HG03108 (cell line): ENCODE data around the gene SLC17A5.
"Not testable (repeated sequence)": the region's sequence is repeated elsewhere in the genome, so short reads cannot be mapped to it uniquely, and the experiment has no call there.

Experiments used
- ATAC-seq: cut with Tn5 transposase; IDR thresholded peaks from one replicate; pipeline ENCODE4 v1.9.1; 2021; ENCODE audit warnings: moderate library complexity; ENCODE audit not compliant: unreplicated experiment

Gene SLC17A5

DNA sequence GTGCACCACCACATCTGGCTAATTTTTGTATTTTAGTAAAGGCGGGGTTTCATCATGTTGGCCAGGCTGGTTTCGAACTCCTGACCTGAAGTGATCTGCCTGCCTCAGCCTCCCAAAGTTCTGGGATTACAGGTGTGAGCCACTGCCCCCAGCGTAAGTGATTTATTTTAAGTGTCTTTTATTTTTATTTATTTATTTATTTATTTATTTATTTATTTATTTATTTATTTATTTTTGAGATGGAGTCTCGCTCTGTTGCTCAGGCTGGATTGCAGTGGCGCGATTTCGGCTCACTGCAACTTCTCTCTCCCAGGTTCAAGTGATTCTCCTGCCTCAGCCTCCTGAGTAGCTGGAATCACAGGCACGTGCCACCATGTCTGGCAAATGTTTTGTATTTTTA, 30.3 kb downstream of the SLC17A5 start:
- not testable (repeated sequence) for ATAC-seq

DNA sequence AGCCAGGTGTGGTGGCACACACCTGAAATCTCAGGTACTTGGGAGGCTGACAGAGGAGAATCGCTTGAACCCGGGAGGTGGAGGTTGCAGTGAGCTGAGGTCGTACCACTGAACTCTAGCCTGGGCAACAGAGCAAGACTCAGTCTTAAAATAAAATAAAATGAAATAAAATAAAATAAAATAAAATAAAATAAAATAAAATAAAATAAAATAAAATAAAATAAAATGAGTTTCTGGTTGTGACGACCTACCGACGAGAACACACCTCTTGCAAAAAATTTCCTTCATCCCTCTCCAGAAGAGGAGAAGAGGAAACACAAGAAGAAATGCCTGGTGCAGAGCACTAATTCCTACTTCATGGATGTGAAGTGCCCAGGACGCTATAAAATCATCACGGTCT, 35.7 kb downstream of the SLC17A5 start:
- ATAC-seq = not testable (repeated sequence)

DNA sequence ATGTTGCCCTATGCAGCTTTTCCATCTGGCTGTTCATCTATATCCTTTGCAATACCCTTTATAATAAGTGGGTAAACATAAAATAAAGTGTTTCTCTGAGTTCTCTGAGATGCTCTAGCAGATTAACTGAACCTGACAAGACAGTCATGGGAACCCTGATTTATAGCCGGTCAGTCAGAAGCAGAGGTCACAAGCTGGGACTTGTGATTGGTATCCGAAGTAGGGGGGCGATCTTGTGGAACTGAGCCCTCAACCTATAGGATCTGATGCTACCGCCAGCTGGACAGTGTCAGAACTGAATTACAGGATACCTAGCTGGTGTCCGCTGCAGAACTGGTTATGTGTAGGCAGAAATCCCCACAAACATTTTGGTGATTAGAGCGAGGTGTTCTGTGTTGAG, 39.0 kb downstream of the SLC17A5 start:
- no peak for ATAC-seq

DNA sequence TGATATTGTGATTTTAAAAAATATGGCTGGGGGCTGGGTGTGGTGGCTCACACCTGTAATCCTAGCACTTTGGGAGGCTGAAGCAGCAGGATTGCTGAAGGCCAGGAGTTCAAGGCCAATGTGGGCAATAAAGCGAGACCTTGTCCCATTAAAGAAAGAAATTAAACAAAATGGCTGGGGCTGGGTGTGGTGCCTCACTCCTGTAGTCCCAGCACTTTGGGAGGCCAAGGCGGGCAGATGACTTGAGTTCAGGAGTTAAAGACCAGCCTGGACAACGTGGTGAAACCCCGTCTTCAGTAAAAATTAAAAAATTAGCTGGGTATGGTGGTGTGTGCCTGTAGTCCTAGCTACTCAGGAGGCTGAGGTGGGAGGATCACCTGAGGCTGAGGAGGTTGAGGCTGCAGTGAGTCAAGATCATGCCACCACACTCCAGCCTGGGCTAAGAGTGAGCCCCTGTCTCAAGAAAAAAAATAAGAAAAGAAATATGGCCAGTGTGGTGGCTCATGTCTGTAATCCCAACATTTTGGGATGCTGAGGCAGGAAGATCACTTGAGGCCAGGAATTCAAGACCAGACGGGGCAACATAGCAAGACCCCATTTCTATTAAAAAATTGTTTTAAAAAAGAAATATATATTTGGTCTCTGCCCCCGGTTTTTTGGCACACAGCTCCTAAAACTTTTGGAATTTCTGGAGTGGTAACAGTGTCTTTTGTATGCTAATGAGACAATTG, 39.8 kb downstream of the SLC17A5 start:
- no peak for ATAC-seq

DNA sequence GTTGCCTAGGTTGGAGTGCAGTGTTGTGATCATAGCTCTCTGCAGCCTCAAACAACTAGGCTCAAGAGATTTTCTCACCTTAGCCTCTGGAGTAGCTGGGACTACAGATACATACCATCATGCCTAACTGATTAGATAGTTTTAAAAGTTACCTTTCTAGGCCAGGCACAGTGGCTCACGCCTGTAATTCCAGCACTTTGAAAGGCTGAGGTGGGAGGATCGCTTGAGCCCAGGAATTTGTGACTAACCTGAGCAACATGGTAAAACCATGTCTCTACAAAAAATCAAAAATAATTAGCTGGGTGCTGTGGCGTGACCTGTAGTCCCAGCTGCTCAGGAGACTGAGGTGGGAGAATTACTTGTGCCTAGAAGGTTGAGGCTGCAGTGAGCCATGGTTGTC, 41.2 kb downstream of the SLC17A5 start:
- ATAC-seq = no peak

DNA sequence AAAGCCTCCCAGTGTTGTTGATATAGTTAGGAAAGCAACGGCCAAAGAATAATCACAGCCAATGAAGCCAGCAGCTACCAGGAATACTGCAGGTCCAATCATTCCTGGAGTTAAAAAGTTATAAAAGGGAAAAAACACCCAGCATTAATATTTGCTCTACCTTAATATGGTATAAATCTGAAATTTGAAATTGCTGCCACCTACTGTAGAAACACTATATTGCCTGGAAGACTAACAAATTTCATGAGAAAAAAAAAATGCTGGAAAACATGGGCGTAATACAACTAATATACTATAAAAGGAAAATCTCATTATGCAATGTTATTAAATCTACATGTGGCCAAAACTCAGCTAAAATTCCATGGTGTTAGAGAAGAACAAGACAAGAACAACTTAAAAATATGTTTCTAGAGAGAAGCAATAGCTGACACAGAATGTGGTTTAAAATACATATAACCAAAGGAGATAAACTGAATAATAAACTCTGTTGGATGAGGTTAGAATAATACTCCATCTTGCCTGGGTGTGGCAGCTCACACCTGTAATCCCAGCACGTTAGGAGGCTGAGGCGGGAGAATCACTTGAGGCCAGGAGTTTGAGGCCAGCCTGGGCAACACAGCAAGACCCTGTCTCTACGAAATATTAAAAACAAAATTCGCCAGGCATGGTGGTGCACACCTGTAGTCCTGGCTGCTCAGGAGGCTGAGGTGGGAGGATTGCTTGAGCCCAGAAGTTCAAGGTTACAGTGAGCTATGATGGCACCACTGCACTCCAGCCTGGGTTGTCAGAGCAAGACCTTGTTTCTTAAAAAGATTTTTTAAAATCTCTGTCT, 43.1 kb downstream of the SLC17A5 start:
- no peak for ATAC-seq

DNA sequence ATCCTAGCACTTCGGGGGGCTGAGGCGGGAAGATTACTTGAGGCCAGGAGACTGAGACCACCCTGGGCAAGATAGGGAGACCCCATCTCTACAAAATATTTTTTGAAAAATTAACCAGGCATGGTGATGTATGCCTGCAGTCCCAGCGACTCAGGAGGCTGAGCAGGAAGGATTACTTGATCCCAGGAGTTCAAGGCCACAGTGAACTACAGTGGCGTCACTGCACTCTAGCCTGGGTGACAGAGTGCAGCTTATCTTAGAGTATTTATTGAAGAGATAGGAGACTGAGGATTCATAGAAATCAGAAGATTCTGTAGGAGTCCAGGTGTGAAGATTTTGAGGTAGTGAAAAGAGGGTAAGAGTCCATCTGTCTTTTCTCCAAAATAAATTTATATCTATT, 45.0 kb downstream of the SLC17A5 start:
- no peak for ATAC-seq

DNA sequence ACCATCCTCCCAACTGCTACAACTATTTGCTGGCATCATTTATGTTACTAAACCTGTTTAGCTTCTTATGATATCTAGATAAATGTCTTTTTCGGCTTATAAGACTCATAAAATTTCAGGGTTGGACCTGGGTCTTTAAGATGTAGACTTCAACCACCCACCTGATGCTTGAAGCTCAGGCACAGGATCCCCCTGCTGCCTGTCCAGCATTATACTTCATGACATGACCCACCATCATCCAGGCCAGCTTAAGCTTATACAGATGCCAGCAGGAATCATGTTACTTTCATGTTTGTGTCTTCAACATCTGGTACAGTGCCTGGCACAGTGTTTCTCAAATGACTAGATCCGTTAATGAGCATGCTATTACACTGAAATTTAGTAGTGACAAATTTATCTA, 47.4 kb downstream of the SLC17A5 start:
- ATAC-seq = no peak

DNA sequence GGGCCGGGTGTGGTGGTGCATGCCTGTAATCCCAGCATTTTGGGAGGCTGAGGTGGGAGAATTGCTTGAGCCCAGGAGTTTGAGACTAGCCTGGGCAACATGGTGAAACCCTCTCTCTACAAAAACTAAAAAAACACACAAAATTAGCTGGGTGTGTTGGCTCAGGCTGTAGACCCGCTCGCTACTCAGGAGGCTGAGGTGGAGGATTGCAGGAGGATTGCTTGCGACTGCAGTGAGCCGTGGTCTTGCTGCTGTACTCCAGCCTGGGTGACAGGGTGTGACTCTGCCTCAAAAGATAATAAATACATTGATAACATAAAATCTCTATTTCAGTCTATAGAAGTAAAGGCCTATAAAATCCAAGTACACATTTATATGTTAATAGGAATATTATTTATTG, 49.3 kb downstream of the SLC17A5 start:
- no peak for ATAC-seq

DNA sequence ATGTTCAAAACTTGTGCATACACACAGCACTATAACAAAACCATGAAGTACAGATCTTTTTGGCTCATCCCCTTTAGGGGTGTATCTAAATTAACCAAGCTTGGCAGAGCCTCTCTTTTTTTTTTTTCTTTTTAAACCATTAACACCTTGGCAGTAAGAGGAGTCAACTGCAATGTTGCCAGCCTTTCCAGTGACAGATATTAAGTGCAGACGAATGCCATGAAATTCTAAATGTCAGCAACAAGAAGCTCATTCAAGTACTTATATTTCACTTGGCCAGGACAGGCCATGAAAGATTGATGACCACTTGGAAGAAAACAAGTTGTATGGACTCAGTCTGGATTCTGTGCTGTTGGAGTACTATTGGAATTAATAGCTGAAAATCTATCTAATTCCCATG, 49.8 kb downstream of the SLC17A5 start:
- ATAC-seq = no peak

DNA sequence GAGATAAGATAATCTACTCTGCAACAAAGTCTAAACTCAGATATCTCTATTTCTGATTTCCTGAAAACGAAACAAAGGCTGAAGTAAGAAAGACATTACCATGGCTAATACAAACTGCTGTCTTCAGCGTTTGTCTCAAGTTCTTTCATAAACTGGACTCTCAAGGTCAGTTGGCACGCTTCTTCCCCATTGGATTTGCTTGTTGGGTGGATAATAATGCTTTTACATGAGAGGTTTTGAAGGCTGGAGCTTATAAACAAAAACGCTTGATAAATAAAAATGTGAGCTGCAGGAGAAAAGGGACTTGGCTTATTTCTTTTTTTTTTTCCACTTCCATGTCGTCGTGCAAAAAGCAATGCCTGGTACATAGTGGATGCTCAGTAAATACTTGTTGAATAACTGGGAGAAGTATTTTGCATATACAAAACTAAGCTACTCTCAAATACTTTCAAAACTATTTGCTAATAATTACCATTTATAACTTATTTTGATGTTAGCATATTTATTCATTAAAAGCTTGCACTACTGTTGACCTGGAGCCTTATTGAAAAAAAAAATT, 67.3 kb downstream of the SLC17A5 start:
- ATAC-seq = no peak

DNA sequence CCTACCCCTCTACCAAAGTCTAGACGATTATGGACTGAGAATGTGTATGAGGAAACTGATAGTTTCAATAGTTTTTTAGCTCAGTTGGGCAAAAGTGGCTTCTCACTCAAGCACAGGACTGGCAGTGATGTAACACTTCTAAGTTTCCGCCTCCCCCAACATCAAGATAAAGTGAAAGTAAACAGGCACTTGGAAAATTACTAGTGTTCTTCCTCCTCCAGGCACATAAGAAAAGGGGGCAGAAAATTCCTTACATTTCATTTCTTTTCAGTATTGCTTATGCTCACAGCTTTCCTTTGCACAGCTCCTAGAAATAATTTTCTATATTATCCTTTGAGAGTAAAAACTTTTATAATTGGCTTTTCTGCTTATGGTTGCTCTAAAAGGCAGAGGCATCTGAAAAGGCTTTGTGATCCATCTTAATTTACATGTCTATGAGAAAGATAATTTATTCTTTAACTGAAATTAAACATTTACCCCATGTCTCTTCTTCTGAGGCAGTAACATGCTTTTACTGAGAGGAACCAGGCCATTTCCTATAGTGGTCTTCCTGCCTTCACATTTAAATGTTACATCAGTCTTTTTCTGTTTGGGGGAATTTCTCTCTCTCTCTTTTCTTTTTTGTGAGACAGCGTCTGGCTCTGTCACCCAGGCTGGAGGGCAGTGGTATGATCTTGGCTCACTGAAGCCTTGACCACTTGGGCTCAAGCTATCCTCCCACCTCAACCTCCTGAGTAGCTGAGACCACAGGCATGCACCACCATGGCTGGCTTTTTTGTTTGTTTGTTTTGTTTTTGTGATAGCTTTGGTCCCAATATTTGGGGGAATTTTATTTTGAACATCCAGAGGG, 68.0 kb downstream of the SLC17A5 start:
- peak; percentile 72 for ATAC-seq

DNA sequence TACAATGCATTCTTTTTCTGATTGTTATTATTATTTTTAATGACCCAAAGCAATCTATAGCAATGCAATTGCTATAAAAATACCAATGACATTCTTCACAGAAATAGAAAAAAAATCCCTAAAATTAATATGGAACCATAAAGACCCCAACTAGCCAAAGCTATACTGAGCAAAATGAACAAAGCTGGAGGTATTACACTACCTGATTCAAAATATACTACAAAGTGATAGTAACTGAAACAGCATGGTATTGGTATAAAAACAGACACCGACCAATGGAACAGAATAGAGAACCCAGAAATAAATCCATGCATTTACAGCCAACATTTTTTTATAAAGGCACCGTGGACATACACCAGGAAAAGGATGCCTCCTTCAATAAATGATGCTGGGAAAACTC, 72.5 kb downstream of the SLC17A5 start:
- no peak for ATAC-seq

DNA sequence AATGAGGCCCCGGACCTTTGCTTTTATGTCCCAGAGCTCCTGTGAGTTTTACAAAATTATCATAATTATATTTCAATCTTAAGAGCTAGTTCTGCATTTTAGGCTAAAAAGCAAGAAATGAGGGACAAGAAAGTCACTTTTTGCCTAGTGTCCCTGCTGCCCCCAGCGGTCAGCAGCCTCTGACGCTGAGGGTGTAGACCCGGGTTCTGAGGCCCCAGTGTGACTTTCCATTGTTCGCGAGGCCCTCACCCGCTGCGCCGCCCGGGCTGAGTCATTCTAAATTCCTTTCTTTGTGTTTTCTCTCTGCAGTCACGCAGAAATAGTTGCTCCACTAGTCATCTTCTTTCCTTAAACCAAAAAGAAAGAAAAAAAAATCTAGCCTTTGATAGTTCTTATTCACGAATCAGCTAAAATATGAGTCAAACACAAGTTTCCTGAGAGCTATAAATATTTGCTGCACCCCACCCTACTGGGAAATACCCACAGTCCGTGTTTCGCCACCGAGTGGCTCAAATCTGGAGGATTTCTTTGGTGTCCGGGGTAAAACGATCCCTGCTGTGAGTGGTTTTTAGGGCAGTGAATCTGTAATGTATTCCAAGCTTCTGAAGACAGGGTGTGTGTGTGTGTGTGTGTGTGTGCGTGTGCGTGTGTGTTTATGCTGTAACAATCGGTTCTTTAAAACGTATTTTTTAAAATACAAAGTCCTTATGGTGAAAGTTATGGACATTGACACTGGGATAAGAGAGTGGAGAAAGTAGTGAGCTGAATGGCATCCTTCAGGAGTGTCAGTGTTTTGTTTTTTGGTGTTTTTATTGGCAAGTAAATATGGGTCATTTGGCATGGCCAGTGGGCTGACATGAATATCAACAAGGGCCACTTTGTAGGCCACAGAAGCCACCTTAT, 73.3 kb downstream of the SLC17A5 start:
- peak; percentile 62 for ATAC-seq

DNA sequence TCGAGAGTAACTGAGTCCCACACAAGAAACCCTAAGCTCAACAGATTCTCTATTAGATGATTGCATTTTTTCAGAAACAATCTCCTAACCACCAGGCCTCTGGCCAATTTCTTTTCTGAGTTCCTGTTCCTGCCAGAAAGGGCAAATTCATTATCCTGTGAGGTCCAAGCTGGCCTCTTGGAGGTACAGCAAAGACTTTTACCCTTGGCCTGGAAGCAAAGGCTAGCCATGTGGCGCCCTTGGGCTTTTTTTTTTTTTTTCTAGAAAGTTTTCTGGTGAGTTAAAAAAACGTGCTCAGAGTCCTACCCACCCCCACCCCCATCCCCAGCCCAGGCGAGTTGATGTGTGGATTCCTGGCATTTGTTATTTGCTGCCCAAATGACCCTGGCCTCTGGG, 73.9 kb downstream of the SLC17A5 start:
- no peak for ATAC-seq

DNA sequence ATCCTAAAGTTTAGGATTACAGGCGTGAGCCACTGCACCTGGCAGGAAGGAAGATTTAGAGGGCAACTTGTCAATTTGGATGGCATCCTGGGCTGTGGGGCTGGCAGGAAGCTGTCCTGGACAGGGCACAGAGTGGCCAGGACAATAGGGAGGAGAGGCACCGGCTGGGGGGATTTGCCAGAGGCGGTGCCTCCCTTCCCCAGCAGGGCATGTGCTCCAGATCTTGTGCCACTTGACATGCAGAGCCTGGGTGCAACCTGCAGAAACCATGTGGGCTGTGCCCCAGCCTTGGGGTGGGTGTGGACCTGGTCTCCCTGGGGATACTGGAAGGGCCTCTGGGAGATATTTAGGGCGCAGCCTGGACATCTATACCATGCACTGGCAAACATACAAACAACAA, 74.4 kb downstream of the SLC17A5 start:
- no peak for ATAC-seq

DNA sequence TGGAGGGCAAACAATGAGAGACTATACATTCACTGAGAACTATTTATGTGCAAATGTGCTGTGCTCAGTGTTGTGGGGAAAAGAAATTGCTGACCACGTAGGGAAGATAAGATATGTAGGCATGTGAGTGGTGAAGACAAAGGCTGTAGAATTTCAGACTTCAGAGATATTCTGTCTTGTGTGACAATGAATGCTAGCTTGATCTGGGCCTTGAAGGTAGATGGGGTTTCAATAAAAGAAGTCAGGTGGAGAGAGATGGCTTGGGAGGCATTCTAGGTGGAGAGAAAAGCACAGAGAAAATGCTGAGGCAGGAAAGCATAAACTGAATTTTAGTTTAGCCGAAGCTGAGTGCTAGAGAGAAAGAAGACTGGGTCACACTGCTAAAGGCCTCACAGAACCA, 76.1 kb downstream of the SLC17A5 start:
- no peak for ATAC-seq

DNA sequence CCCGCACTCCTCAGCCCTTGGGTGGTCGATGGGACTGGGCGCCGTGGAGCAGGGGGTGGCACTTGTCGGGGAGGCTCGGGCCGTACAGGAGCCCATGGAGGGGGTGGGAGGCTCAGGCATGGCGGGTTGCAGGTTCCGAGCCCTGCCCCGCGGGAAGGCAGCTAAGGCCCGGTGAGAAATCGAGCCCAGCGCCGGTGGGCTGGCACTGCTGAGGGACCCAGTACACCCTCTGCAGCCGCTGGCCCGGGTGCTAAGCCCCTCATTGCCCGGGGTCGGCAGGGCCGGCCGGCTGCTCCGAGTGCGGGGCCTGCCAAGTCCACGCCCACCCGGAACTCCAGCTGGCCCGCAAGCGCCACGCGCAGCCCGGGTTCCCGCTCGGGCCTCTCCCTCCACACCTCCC, 81.3 kb downstream of the SLC17A5 start:
- not testable (repeated sequence) for ATAC-seq

DNA sequence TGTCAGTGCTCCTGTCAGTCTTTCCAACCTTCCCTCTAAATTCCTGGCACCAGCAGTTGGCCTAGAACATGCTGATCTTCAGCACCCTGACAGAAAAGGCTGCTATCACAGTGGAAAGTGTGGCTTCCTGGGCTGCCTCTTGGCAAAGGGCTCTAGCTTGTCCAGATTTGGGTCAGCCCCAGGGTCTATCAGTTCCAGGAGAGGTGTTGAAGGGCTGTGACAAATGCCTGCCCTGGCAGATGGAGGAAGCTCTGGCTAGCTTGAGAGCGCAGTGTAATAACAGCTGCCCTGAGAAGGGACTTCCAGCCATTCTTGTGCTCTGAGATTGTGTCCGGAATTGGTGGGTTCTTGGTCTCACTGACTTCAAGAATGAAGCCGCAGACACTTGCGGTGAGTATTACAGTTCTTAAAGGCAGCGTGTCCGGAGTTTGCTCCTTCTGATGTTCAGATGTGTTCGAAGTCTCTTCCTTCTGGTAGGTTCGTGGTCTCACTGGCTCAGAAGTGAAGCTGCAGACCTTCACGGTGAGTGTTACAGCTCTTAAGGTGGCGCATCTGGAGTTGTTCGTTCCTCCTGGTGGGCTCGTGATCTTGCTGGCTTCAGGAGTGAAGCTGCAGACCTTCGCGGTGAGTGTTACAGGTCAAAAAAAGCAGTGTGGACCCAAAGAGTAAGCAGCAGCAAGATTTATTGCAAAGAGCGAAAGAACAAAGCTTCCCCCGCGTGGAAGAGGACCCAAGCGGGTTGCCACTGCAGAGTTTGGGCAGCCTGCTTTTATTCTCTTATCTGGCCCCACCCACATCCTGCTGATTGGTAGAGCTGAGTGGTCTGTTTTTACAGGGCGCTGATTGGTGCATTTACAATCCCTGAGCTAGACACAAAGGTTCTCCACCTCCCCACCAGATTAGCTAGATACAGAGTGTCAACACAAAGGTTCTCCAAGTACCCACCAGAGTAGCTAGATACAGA, 82.3 kb downstream of the SLC17A5 start:
- not testable (repeated sequence) for ATAC-seq
